MM.1S (cell line): ENCODE data around the gene CAMP.

Source experiments
- EZH2 ChIP-seq: fragments of 300-600 bp; sonication (generic); optimal IDR thresholded peaks from 2 replicates; pipeline ENCODE3; 2017; ENCODE audit warnings: low read depth, mild to moderate bottlenecking, antibody characterized with exemption, low read length, mixed read lengths
- TF ChIP-seq, protein P1 (sequence below): fragments of 300-600 bp; sonication (generic); IDR thresholded peaks from 2 replicates; pipeline ENCODE4 v1.5.1; 2016; ENCODE audit warnings: antibody characterized with exemption, low read length, mixed read lengths

DNA sequence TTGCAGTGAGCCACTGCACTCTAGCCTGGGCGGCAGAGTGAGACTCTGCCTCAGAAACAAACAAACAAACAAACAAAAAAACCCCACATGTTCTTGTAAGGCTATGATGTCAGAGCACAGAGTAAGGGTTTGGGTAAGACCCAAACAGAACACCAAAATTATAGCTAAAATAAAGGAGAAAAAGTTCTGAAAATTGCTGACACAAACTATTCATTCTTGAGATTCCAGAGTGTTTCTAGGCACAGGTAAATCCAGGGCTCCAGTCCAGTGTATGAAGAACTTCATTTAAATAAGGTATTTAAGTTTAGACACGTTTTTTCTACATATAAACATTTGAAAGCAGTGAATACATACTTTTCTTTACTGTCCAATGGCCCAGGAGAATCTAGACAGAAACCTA lies 39.0 kb upstream of the CAMP start:
- no peak for TF ChIP-seq EZH2
- TF ChIP-seq, protein P1, sequence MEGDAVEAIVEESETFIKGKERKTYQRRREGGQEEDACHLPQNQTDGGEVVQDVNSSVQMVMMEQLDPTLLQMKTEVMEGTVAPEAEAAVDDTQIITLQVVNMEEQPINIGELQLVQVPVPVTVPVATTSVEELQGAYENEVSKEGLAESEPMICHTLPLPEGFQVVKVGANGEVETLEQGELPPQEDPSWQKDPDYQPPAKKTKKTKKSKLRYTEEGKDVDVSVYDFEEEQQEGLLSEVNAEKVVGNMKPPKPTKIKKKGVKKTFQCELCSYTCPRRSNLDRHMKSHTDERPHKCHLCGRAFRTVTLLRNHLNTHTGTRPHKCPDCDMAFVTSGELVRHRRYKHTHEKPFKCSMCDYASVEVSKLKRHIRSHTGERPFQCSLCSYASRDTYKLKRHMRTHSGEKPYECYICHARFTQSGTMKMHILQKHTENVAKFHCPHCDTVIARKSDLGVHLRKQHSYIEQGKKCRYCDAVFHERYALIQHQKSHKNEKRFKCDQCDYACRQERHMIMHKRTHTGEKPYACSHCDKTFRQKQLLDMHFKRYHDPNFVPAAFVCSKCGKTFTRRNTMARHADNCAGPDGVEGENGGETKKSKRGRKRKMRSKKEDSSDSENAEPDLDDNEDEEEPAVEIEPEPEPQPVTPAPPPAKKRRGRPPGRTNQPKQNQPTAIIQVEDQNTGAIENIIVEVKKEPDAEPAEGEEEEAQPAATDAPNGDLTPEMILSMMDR = no peak
